HG02870 (cell line): Measurements from ENCODE around the gene BLTP2.
"Not testable (repeated sequence)": the region's sequence is repeated elsewhere in the genome, so short reads cannot be mapped to it uniquely, and the experiment has no call there.

ENCODE experiments used
- ATAC-seq: cut with Tn5 transposase; IDR thresholded peaks from one replicate; pipeline ENCODE4 v1.9.1; 2021; ENCODE audit warnings: mild to moderate bottlenecking, moderate library complexity; ENCODE audit not compliant: unreplicated experiment

Gene BLTP2

DNA sequence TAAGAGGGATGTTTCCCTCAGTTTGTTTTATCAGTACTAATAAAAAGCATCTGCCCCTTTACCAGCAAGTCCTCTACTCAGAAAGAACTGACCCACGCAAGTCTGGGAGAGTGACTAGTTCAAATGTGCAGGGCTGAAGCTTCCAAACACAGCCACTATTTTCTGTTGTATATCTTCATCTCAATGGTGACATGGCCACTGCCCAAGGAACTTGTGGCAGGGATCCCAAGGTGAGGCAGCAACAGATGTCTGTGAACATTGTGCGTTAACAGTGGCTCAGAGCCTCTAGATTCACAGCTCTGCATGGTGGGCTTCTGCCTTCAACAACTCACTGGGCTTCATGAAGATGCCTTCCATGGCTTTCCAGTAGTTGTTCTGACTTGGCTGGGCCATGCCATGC is 3.7 kb upstream of the BLTP2 start:
- ATAC-seq: no peak

DNA sequence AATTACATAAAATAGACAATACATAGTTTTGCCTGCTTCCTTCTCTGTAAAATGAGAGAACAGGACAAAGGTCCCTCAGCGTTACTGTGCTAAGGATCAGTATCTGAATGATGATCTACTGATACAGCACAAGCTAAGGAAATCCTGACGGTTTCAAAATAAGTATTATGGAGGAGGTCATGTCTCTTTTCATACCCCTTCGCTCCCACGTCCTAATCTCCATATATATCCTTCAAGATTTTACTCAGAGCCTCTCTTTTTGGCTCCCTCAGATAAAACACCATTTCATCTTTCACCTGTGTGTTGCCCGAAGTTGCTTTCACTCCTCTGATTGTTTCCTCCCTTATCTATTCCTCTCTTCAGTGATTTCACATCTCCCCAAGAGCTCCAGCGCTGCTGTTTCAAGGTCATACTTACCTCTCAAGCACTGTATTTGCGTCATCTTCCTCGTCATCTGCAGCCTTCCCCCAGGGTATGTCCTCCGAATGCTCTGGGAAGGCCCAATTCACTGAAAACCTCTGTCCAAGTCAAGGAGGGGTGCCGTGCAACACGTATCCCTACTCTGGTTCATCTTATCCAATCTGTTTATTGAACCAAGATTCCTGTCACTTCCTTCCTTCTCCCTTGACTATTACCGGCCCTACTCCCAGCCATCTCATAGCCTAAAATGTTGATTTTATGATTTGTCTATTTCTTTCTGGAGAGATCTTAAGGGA is 1.2 kb upstream of the BLTP2 start:
- ATAC-seq: no peak

GRCh38 chr17:28645576-28645939 is 600 bp upstream of the BLTP2 start:
- ATAC-seq: no peak

DNA sequence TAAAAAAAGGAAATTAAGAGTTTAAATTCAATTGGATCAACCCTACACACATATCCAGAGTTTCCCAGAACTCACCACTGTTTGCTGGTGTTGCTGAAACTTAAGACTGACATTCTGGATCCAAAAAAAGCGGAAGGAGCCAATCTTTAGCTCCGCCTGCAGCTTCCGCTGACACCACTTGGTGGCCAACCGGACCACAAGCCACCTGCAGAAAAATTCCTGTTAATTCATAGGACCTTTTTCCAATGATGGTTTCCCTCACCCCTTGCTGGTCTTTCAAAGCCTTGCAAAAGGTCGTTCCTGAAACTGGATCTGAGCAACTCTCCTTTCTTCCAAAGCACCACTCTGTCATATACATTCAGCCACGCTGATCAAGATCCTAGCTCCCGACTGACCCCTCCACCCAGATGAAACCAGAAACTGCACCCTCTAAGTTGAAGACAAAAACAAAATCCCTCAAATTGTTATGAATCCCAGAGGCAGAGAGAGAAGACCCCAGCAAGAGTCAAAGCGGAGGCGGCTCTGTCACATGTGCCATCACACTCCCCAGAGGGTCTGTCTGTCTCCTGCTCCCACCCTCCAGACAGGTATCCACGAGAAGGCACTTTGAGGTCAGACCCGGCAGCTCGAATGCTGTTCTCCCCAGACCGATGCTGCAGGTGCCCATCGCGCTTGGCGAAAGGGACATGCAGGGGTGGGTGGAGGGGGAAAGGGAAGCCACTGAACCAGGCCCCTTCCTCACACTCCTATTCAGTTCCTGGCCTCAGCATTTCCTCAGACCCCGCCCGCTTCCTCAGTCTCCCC is 773 bp downstream of the BLTP2 start:
- ATAC-seq: no peak

DNA sequence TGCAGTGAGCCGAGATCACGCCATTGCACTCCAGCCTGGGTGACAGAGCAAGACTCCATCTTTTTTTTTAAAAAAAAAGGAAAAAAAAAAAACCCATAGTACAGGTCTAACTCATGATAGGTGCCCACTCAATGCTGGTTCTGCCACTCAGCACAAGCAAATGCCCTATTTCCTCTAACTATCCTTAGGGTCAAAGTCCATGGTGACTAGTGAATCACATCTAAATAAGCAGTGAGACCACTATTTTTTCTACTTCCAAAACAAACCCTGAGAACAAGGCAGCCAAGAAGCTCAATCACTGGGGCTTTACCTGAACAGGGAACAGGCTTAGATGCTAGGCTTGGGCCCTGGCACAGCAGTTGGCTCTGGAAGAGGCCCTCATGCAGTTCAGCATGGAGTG is 3.4 kb downstream of the BLTP2 start:
- ATAC-seq: no peak

- no peak for ATAC-seq
These were observed 9.5 kb downstream of the BLTP2 start for GRCh38 chr17:28635506-28635905.

GRCh38 chr17:28634206-28634865 is 10.6 kb downstream of the BLTP2 start:
- ATAC-seq: no peak

- no peak for ATAC-seq
These were observed 18.1 kb downstream of the BLTP2 start for GRCh38 chr17:28626818-28627217.

DNA sequence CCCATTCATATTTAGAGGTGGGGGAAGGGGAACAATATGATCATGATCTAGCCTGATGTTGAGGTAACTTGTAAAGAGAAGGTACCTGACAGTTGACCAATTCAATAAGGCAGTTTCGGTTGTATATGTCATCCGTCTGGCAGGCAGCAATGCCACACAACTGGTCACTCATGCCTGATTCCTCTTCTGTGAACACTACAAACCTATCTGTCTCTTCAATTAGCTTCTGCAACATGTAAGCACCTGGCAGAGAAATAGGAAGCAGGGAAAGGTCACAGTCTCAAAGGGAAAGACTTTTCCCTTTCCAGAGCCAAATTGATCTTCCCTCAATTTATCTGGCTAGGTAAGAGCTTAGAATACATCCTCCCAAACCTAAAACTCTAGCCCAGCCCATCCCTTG is 20.8 kb downstream of the BLTP2 start:
- ATAC-seq: no peak

GRCh38 chr17:28623696-28624095 is 21.3 kb downstream of the BLTP2 start:
- ATAC-seq: no peak

GRCh38 chr17:28622186-28622585 is 22.8 kb downstream of the BLTP2 start:
- ATAC-seq: no peak

GRCh38 chr17:28620010-28620409 is 24.9 kb downstream of the BLTP2 start:
- no peak for ATAC-seq

- no peak for ATAC-seq
These were observed 26.5 kb downstream of the BLTP2 start for GRCh38 chr17:28618464-28618863.

DNA sequence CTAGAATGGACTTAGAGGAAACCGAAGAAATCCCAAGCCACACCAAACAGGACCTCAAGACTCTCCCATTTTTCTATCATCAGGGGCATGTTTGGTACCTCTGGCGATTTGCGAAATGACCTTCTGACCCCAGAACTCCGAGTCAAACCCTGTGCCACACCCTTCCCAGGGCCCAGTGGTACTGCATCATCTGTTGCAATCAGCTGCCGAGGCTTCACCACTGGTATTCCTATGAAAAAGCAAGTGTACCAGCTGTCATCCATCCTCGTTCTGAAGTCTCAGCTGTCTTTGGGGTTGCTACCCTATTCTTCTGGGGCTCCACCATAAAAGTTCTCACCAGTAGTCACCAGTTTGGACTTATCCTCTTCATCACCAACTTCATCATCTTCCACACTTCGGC is 28.7 kb downstream of the BLTP2 start:
- ATAC-seq: no peak

DNA sequence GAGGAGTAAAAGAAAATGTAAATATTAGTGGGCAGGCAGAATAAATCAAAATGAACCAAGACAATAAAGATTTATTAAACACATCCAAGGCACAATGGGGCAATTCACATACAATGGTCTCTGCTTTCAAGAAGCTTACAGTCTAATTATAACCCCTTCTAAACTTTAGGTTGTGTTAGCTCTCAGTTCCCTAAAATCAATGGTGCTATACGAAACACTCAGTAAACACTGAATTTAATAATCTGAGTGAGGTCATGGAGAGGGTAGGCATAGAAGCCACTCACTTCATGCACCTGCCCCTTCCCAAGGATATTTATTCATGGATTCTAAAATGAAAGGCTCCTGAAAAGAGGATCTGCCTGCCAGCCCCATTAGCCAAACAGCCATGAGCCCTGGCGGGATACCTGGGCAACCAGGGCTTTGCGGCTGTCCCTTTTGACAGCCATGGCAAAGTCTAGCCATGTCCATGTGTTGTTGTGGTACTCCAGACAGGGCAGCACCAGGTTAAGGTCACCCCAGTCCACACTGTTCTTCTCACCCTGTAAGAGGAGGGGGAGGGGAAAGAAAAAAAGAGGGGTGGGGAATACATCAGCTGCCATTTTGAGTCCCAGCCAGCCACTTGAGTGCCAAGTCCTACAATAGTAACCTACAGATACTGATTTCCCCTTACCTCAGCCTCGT is 29.6 kb downstream of the BLTP2 start:
- no peak for ATAC-seq

DNA sequence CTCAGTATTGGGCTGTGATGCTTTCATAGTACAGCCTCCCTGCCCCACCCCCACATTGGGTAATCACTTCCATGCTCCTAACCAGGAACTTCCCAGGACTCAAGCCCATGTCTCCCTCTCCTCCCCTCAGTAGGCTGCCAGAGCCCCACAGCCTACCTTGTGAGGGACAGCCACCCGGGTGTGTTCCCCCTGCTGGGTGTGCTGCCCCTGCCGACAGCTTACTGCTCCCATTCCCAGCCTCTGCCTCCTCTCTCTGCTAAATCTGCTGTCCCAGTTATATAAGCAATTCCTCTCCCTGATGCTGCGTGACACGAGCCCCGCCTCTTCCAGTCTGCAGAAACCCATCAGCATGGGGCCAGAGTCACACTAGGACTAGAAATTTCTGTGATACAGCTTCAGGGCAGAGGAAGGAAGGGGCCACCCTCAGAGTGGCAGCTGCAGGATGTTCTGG is 31.0 kb downstream of the BLTP2 start, which contains the start of gene RSKR:
RSKR (minus strand) TSS at position 255 of the 451 bp plus-strand sequence; CDS start at position 231, 24 bp downstream.
- ATAC-seq: no peak

- ATAC-seq: no peak
These were observed 31.8 kb downstream of the BLTP2 start for GRCh38 chr17:28612936-28613872.

GRCh38 chr17:28612531-28612930 is 32.4 kb downstream of the BLTP2 start:
- ATAC-seq: no peak

GRCh38 chr17:28610376-28610775 is 34.6 kb downstream of the BLTP2 start:
- ATAC-seq: no peak

- ATAC-seq: not testable (repeated sequence)
These were observed 40.9 kb downstream of the BLTP2 start for GRCh38 chr17:28604031-28604430.
